ENCODE measurements around the gene CCDC63.
"Not testable (repeated sequence)": the region's sequence is repeated elsewhere in the genome, so short reads cannot be mapped to it uniquely, and the experiment has no call there.

CCDC63 gene

GRCh38 chr12:110853836-110854235 lies 7.0 kb downstream of the CCDC63 start:
- TF ChIP-seq, protein P1, sequence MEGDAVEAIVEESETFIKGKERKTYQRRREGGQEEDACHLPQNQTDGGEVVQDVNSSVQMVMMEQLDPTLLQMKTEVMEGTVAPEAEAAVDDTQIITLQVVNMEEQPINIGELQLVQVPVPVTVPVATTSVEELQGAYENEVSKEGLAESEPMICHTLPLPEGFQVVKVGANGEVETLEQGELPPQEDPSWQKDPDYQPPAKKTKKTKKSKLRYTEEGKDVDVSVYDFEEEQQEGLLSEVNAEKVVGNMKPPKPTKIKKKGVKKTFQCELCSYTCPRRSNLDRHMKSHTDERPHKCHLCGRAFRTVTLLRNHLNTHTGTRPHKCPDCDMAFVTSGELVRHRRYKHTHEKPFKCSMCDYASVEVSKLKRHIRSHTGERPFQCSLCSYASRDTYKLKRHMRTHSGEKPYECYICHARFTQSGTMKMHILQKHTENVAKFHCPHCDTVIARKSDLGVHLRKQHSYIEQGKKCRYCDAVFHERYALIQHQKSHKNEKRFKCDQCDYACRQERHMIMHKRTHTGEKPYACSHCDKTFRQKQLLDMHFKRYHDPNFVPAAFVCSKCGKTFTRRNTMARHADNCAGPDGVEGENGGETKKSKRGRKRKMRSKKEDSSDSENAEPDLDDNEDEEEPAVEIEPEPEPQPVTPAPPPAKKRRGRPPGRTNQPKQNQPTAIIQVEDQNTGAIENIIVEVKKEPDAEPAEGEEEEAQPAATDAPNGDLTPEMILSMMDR (conservative IDR thresholded peaks at IDR 0.05) = no peak
- H3K27ac ChIP-seq = no peak overlapping the region

DNA sequence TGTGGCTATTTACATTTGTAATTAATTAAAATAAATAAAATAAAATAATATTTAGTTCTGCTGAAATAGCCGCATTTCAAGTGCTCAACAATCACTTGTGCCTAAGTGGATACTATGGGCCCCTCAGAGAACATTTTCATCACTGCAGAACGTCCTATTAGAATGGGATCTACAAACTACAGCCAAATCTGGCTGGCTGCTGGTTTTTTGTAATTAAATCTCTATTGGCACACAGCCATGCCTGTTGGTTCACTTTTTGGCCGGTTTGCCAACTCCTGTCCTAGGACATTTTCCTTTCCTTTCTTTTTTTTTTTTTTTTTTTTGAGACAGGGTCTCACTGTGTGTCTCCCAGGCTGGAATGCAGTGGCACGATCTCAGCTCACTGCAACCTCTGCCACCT lies 9.8 kb downstream of the CCDC63 start:
- peak overlapping the region; percentile 11; the same call in 1 of the 2 replicates for H3K27ac ChIP-seq
- TF ChIP-seq, protein P1 (conservative IDR thresholded peaks at IDR 0.05) = no peak

- no peak overlapping the region for H3K27ac ChIP-seq
- TF ChIP-seq, protein P1 (conservative IDR thresholded peaks at IDR 0.05) = no peak
These were observed 10.7 kb downstream of the CCDC63 start for GRCh38 chr12:110857528-110857927.

DNA sequence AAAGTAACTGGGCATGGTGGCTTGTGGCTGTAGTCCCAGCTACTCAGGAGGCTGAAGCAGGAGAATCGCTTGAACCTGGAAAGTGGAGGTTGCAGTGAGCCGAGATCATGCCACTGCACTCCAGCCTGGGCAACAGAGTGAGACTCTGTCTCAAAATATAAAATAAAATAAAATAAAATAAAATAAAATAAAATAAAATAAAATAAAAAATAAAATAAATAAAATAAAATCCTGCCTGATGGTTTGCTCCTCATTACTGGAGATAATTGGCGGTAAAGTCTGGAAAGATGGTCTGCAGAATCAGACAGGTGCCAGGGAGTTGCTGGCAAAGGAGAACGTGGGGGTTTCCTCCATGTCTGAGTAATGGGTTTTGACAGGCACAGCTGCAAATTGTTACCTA lies 11.2 kb downstream of the CCDC63 start:
- H3K27ac ChIP-seq = not testable (repeated sequence)

DNA sequence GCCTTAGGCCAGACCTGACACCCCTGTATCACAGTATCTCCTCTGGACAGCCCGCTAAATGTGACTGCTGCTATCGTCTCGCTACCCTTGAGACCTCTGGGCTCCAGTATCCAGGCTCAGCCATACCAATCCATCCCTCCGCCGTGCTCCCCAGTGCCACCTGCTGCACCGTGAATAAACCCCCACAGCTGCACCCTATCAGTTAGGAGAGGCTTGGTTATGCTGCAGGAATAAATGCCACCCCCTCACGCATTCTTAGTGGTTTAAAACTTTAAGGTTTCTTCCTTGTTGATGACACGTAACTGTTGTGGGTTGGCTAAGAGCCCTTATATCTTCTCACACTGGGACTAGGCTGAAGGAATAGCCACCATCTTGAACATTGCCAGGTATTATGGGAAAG lies 12.1 kb downstream of the CCDC63 start:
- H3K27ac ChIP-seq = no peak overlapping the region
- TF ChIP-seq, protein P1 (conservative IDR thresholded peaks at IDR 0.05) = no peak

DNA sequence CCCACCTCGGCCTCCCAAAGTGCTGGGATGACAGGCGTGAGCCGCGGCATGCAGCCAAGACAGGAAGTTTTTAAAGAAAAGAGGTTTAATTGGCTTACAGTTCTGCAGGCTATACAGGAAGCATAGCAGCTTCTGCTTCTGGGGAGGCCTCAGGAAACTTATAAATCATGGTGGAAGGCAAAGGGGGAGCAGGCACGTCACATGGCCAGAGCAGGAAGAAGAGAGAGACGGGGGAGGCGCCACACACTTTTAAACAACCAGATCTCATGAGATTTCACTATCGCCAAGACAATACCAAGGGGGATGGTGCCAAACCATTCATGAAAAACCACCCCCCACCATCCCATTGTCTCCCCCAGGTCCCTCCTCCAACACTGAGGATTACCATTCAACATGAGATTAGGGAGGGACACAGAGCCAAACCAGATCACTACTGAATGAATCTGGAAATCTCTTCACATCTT lies 14.1 kb downstream of the CCDC63 start:
- no peak overlapping the region for H3K27ac ChIP-seq
- TF ChIP-seq, protein P1 (conservative IDR thresholded peaks at IDR 0.05) = no peak

GRCh38 chr12:110861729-110862128 lies 14.9 kb downstream of the CCDC63 start:
- TF ChIP-seq, protein P1 (conservative IDR thresholded peaks at IDR 0.05) = no peak
- no peak overlapping the region for H3K27ac ChIP-seq

- TF ChIP-seq, protein P1 (conservative IDR thresholded peaks at IDR 0.05) = no peak
- H3K27ac ChIP-seq = no peak overlapping the region
These were observed 15.5 kb downstream of the CCDC63 start for GRCh38 chr12:110862329-110862728.

Data from VCaP (cell line).